NCI-H2227 treated with DMSO at 0.1 percent for 48 hours (cell line): ENCODE measurements around the gene NBPF26.
"Not testable (repeated sequence)": the region's sequence is repeated elsewhere in the genome, so short reads cannot be mapped to it uniquely, and the experiment has no call there.

Source experiments
- DNase-seq: peaks from one replicate; lab custom pipeline; 2025; lab: John Stamatoyannopoulos, UW

Gene NBPF26

DNA sequence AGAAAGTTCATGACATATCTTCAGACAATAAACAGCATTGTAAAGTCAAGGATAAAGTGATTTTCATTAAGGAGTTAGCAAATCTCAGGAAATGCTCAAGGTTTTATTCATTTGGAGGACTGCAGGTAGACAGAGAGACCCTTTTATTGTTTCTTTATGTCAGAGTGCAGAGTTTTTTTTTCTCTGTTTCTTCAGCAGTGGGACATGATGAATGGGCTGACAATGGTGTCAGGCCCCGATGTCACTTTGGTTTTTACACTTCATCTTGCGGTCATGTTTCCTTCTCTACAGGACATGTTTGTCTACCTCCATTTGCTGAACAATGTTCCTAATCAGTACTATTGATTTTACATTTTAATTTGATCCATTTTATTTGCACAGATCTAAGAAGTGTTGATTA, 134.4 kb downstream of the NBPF26 start:
- DNase-seq, result not testable (repeated sequence)

DNA sequence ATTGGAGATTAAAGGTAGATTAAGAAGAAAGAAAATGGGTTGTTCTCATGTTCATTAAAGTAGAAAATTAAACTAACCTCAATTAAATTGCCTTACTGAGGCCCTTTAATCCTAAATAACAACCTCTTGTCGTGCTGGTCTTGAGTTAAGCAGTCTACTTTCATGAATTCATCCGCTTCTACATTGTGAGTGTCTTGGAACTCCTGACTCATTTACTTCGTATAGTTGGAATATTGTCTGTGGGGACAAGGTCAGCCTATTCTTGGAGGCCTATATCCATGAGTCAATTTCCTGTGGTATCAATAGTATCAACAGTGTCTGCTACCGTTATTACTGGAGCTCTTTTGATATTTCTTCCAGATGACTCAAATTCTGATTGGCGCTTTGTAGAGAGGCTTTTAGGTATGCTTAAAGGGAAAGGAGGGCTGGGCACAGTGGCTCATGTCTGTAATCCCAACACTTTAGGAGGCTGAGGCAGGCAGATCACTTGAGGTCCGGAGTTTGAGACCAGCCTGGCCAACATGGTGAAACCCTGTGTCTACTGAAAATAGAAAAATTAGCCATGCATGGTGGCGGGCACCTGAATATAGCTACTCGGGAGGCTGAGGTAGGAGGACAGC, 136.0 kb downstream of the NBPF26 start:
- not testable (repeated sequence) for DNase-seq

DNA sequence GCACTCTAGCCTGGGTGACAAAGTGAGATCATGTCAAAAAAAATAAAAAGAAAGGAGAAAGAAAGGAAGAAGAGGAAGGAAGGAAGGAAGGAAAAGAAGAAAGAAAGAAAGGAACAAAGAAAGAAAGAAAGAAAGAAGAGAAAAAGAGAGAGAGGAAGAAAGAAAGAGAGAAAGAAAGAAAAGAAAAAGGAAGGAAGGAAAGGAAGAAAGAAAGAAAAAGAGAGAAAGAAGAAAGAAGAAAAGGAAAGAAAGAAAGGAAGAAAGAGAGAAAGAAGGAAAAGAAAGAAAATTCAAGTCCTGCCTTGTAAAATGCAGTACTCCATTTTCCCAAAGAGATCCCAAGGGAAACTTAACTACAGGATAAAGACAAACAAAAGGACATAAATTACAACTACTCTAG, 154.5 kb downstream of the NBPF26 start:
- not testable (repeated sequence) for DNase-seq

DNA sequence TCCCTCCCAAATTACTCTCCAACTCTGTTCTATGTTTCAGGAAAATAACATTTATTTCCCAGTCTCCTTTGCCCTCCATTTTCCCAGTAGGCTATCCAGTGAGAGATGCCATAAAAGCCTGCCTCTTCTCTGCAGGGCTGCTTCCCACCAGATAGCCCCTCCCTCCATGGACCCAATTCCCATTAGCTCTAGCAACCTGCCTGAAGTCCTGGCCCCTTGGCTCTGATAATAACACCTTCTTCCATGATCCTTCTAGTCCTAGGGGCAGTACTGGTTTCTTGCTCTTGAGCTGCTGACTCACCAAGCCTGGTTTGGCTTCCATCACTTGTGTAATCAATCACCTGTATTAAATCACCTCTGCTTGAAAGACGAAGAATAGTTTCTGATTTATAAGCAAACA, 156.3 kb downstream of the NBPF26 start:
- DNase-seq, result not testable (repeated sequence)

DNA sequence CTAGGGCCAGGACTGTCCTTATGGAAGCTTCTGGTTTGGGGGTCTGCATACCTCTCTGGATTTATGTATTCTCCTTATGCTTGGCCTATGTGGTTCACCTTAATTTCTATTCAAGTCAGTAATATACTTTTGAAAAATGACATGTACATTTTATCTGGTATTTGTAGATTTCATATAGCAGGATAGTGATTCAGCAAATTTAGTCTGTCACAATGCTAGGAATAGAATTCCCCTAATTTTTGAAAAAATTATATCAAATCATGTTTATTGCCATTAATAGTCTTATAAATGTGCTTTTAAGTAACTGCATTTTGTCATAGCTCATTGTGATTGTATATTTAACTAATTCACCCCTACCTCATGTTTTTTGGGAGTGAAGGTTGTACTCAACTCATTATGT, 158.2 kb downstream of the NBPF26 start:
- DNase-seq, result not testable (repeated sequence)
